DOHH2 (cell line): ENCODE data around the gene TMEM139.

Experiments
- H3F3A ChIP-seq: fragments of 200-600 bp; sonication (generic), shearing (Covaris generic); 2 replicates; pipeline ENCODE4 v1.6.0; 2016; ENCODE audit warnings: antibody characterized with exemption, mild to moderate bottlenecking; ENCODE audit not compliant: control insufficient read depth, insufficient read depth
- H3K27ac ChIP-seq: fragments of 200-600 bp; sonication (generic); 2 replicates; pipeline ENCODE4 v1.5.1; 2014; ENCODE audit warnings: low read depth, mild to moderate bottlenecking, low read length, moderate library complexity
- H3K27me3 ChIP-seq: fragments of 200-600 bp; sonication (generic); 2 replicates; pipeline ENCODE4 v1.6.1; 2014; ENCODE audit warnings: mild to moderate bottlenecking, low read length, mixed read lengths; ENCODE audit not compliant: control insufficient read depth
- H3K36me3 ChIP-seq: fragments of 200-600 bp; sonication (generic); 2 replicates; pipeline ENCODE4 v1.6.1; 2014; ENCODE audit warnings: mild to moderate bottlenecking, low read length, moderate library complexity, mixed read lengths; ENCODE audit not compliant: control insufficient read depth
- H3K4me1 ChIP-seq: fragments of 200-600 bp; sonication (generic); 2 replicates; pipeline ENCODE4 v1.6.1; 2014; ENCODE audit warnings: mild to moderate bottlenecking, low read length, mixed read lengths; ENCODE audit not compliant: control insufficient read depth
- H3K4me2 ChIP-seq: fragments of 200-600 bp; sonication (generic); 2 replicates; pipeline ENCODE4 v1.6.0; 2014; ENCODE audit warnings: mild to moderate bottlenecking, low read length, moderate library complexity
- H3K4me3 ChIP-seq: fragments of 200-600 bp; sonication (generic); 2 replicates; pipeline ENCODE4 v1.5.1; 2014; ENCODE audit warnings: mild to moderate bottlenecking, low read length, mixed read lengths
- H3K79me2 ChIP-seq: fragments of 200-600 bp; sonication (generic); 2 replicates; pipeline ENCODE4 v1.6.1; 2014; ENCODE audit warnings: mild to moderate bottlenecking, low read length, mixed read lengths; ENCODE audit not compliant: control insufficient read depth
- H3K9me2 ChIP-seq: fragments of 200-600 bp; sonication (generic); replicated peaks from 2 replicates; pipeline ENCODE4 v1.6.1; 2014; ENCODE audit warnings: mild to moderate bottlenecking, low read length, mixed read lengths; ENCODE audit not compliant: control insufficient read depth
- H3K9me3 ChIP-seq: fragments of 200-600 bp; sonication (generic); 2 replicates; pipeline ENCODE4 v1.6.1; 2014; ENCODE audit warnings: antibody characterized with exemption, low read length, mixed read lengths; ENCODE audit not compliant: control insufficient read depth, insufficient read depth
- H4K20me1 ChIP-seq: fragments of 200-600 bp; sonication (generic); 2 replicates; pipeline ENCODE4 v1.6.0; 2014; ENCODE audit warnings: low read depth, mild to moderate bottlenecking, antibody characterized with exemption, low read length, moderate library complexity; ENCODE audit not compliant: control insufficient read depth, insufficient read depth
- CTCF ChIP-seq: fragments of 200-600 bp; sonication (generic); IDR thresholded peaks from one replicate; pipeline ENCODE4 v1.5.1; 2014; ENCODE audit warnings: antibody characterized with exemption, mild to moderate bottlenecking, low read depth, low read length; ENCODE audit not compliant: poor library complexity, severe bottlenecking
- EZH2phosphoT487 ChIP-seq: fragments of 200-600 bp; sonication (generic); IDR thresholded peaks from 2 replicates; pipeline ENCODE4 v1.6.1; 2017; ENCODE audit warnings: borderline replicate concordance, mild to moderate bottlenecking, antibody characterized with exemption, low read length, moderate library complexity, mixed read lengths

TMEM139 gene

GRCh38 chr7:143334244-143334643, 49.5 kb downstream of the TMEM139 start:
- Histone ChIP-seq H3K27me3 (peaks cover 13% of the 10 kb centered on the region), H3K27ac (no peak overlapping the region), H3F3A (no peaks in the 10 kb centered on the region), H3K4me3 (no peak overlapping the region), H3K79me2 (no peaks in the 10 kb centered on the region), H3K4me2 (no peak overlapping the region), H3K9me2 (no peaks in the 10 kb centered on the region), H3K4me1 (no peaks in the 10 kb centered on the region; the same call in 1 of the 2 replicates), H4K20me1 (no peaks in the 10 kb centered on the region), H3K9me3 (no peaks in the 10 kb centered on the region), H3K36me3 (no peaks in the 10 kb centered on the region)
- TF ChIP-seq CTCF = no peak
- no peak for TF ChIP-seq EZH2phosphoT487

GRCh38 chr7:143337216-143337615, 52.5 kb downstream of the TMEM139 start:
- Histone ChIP-seq H3K27ac (no peak overlapping the region), H3K79me2 (no peaks in the 10 kb centered on the region), H3K4me1 (no peaks in the 10 kb centered on the region), H3K36me3 (no peaks in the 10 kb centered on the region), H3K9me2 (no peaks in the 10 kb centered on the region), H3K9me3 (no peaks in the 10 kb centered on the region), H3K4me3 (no peak overlapping the region), H3K4me2 (no peak overlapping the region), H3K27me3 (peaks cover 22% of the 10 kb centered on the region), H3F3A (no peaks in the 10 kb centered on the region), H4K20me1 (no peaks in the 10 kb centered on the region)
- TF ChIP-seq CTCF = no peak
- TF ChIP-seq EZH2phosphoT487 = no peak
